Tracheal epithelial cell (primary cell): ENCODE measurements around the gene ZNF385C. TPM values are rescaled to one million over a fixed set of nuclear protein-coding genes. Genes with fewer than 3 reads are reported as not detected.

Source experiments
- total RNA-seq: library from RNA; depleted of rRNA; stranded (reverse); fragments of >200 nt; gene quantifications from 2 replicates; pipeline ENCODE4 v1.2.1, GENCODE V29; 2014

The ZNF385C gene, protein sequence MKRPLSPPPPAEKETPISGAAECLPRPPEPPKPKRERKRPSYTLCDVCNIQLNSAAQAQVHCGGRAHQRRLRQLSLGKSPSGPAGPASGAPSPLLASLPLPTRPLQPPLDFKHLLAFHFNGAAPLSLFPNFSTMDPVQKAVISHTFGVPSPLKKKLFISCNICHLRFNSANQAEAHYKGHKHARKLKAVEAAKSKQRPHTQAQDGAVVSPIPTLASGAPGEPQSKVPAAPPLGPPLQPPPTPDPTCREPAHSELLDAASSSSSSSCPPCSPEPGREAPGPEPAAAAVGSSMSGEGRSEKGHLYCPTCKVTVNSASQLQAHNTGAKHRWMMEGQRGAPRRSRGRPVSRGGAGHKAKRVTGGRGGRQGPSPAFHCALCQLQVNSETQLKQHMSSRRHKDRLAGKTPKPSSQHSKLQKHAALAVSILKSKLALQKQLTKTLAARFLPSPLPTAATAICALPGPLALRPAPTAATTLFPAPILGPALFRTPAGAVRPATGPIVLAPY
- total RNA-seq: under 0.01 TPM in 1 of 2 replicates, not detected in the other

DNA sequence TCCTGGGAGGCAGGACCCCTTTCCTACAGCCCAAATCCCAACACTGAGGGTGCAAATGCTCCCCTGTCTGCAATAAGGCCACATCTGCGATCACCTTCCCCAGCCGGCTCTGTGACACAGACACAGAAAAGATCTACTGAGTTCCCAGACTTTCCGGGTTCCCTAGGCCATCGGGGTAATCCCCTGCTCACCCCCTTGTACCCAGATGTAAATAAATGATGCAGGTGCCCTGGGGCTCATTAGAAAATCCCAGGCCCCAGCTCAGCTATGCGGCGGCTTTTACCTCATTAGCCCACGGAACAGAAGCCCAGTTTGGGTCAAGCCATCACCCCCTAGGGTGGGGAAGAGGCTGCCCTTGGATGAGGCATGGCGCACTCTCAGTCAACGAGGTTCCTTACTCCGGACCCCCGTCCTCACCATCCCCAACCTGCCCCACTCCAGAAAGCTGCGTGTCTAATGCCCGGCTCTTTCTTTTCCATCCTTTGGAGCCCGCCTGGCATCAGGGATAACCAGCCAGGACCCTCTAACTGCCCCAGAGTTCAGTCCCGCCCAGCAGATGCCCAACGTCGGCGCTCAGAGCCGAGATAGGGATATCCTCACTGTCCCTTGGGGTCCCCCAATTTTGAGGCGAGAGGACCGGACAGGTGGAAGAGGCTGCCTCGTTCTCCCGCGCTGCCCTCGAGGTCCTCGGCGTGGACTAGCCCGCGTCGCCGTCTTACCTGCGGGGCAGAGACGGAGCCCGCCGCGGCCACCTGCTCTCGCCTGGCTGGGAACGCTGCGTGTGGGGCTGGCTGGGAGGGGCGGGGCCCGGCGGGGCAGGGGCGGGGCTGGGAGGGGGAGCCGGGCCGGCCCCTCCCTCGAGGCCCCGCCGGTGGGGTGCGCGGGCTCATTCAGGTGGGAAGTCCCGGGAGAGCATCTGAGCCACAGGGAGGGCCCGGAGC is at the start of gene ZNF385C:
Gene ZNF385C, minus strand, starts transcription at position 783 of the 941 bp plus-strand sequence. CDS start 35,417 bp downstream, outside the sequence.

DNA sequence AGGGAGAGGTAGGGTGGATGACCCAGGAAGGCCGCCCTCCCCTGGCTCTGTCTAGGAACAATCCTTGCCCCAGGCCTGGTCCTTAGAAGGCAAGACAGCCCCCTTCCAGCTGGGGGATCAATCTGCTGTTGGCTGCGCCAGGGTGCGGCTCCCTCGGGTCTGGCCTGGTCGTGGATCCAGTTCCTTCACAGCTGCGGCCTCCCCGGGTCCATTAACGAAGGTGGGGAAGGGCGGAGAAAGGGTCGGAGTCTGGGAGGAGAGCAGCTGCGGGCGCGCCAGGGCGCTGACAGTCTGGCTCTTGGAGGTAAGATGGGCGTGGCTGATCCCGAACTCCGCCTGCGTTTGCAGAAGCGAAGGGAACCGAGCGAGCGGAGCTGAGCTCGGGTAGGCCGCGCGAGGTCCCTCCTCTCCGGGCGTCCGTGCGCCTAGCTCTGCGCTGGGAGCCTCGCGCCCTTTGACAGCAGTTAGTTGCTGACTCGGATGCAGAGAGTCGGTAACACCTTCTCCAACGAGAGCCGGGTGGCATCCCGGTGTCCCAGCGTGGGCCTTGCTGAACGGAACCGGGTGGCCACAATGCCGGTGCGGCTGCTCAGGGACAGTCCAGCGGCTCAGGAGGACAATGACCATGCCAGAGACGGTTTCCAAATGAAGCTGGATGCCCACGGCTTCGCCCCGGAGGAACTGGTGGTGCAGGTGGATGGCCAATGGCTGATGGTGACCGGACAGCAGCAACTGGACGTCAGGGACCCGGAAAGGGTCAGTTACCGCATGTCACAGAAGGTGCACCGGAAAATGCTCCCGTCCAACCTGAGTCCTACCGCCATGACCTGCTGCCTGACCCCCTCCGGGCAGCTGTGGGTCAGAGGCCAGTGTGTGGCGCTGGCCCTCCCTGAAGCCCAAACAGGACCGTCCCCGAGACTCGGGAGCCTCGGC is 24.4 kb upstream of the ZNF385C start, which contains the start of gene HSPB9:
Gene HSPB9, plus strand, starts transcription at position 434 of the 933 bp plus-strand sequence. Its CDS starts 47 bp downstream, at position 481.

DNA sequence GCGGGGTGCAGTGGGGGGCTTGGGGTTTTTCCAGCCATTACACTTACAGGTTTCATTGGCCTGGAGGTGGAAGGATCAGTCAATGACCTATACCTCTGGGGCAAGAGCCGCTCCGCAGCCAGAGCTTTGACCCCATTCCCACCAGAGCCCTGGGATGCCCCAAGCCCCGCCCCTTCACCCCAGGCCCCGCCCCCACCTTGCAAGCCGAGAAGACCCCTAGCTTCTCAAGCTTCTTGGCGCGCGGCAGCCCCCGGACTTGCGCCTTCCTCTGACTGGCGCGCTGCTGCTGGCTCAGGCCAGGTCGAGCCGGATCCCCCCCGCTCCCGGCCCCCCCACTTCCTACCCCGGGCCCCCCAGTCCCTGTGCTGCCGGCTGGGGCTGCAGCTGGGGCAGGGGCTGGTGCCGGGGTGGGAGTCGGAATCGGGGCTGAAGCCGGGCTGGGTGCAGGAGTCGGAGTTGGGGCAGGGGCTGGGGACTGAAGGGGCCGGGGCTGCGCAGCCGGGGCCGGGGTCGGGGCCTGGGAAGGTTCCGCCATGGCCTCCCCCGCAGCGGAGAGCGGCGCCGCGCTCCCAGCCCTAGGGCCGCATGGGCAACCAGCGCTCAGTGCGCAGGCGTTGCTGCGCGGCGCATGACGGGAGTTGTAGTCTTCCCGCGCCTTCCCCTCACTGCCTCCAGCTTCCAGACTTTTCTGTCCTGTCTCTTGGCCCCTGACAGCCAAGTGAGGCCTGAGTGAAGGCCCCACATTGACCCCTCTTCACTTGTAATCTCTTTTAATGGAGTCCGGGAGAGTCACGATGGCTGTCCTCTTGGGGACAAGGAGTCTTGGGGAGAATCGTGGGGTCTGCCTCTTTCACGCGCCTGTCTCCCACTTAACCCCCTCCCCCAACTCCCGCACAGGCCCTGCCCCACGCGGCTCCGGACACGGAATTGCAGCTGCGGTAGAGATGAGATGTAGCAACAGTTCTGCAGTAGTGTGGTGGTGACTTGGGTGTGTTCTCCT is 22.8 kb upstream of the ZNF385C start, which contains the start of gene KAT2A:
Gene KAT2A, minus strand, starts transcription at position 598 of the 1,000 bp plus-strand sequence. Its CDS starts 63 bp downstream, at position 535.

DNA sequence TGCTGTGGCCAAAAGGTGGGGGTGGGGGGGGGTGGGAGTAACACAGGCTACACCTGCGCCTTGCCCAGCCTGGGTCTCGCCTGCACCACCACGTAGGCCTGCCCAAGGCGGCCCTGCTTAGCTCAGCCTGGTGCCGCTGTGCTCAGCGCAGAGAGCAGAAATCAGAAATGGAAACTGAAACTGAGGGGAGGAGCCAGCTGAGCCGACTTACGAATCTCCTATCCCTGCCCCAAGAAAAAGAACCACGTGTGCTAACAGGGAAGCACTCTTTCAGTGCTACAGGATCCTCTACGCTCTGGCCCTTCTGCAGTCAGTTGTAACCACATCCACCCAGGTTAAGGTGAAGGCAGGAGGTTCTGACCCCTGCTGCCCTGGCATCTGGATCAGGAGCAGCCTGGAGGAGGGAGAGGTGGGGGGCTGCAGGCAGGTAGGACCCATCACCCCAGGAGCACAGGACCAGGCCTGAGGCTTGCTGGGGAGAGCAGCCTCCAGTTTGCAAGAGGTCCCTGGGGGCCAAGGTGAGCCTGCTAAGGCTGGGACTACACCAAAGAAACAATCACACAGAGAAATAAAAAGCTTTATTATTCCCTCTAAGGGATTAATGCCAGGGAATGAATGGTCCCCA is 14.4 kb upstream of the ZNF385C start, which contains the start of gene DHX58:
Gene DHX58, minus strand, starts transcription at position 163 of the 625 bp plus-strand sequence. CDS start 822 bp downstream, outside the sequence.

DNA sequence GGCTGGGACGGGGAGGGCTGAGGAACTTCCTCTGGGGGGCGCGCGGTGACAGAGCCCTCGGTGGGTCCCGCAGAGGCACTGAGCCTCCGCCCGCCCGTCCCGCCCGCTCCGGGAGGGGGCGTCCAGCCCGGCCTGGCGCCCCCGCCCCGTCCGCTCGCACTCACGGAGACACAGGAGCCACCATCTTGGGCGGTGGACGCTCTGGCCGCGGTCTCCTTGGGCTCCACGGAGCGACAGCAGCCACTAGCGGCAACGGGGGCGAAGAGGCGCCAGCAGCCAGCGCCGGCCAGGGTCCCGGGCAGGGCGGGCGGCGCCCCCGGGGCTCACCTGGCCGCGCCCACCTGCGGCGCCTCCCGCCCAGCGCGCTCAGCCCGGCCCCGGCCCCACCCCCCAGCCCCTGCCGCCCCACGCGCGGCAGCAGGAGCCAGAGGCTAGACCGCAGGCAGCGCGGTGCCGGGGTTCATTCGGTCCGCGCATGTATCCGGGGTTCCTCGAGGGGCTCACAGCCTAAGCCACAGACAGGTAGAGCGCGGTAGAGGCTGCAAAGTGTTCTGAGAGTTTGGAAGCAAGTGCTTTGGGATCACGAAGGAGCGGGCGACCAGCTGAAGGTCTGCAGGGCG is 47.8 kb downstream of the ZNF385C start, which contains the start of gene C17orf113:
Gene C17orf113, minus strand, starts transcription at position 209 of the 620 bp plus-strand sequence. CDS start 7,225 bp downstream, outside the sequence.

DNA sequence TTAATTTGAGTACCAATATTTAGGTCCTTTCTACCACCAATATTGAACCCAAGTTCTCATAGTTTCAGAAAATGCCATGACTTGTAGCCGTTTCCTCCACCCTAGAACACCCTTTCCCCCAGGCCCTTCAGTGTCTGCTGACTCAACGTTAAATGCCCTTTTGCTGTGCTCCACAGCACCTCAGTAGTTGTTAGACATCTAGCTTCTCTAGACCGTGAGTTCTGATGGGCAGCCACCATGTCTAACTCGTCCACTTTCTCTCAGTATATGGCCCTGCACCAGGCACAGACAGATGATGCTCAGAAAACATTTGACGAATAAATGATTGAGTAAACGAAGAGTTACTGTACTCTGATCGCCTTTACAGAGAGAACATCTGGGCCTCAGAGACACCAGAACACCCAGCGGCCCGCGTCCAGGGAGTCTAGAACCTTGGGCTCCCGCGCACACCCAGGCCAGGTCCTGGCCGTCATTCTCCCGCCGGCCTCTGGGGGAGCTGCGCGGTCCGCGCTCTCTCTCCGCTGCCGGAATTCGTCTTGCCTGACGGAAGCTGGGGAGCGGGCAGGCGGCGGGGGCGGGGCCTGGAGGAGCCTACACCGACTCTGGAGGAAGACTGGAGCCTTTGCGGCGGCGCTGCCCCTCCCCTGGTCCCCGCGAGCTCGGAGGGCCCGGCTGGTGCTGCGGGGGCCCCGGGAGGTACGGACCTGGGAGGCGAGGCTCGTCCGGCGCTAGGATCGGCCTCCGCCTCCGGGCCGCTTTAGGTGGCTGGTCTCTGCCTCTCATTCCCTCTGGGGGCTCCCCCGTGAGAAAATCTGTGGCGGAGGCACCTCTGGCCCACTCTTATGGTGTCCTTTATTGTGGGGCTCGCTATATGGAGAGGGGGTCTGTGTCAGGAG is 78.5 kb downstream of the ZNF385C start, which contains the start of gene NKIRAS2:
Gene NKIRAS2, plus strand, starts transcription at position 582 of the 896 bp plus-strand sequence. CDS start 1,488 bp downstream, outside the sequence.

DNA sequence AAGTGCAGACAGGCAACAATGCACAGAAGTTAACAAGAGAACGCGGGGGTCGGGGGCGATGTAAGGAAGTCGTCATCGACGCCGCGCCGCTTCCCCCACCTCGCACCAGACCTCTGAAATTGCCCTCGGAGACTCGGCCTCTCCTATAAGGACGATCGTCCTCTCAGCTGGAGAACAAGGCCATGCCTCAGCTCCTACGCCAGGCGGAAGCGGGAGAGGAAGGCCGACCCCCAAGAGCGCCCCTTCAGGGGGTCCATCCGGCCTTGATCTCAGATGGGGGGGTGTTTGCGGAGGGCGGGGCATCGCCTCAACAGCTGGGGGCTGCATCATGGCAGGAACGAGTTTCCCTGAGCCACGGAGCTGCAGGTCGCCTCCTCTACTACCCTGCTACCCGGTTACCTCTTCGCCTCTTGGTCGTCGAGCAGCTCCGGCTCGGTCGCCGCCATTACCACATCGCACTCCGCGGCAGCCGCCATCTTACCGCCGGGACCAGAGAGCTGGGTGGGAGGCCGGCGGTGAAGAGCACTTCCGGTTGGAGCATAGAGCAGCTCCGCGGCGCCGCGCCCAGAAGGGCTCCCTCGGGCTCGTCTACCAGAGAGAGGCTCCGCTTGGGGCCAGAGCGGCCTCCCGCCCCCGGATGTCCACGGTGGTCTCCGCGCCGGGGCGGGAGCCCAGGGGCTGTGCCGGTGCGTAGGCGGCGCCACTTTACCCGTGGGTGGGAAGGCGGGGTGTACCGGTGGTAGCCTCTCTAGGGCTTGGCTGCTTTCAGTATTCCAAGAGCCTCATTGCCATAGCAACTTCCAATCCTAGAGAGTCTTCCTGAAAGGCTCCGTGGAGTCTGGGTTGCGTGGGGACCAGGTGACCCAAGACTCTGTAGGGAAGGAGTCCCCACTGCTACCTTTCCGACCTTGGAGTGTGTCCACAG is 81.1 kb downstream of the ZNF385C start, which contains the start of gene DNAJC7:
Gene DNAJC7, minus strand, starts transcription at position 499 of the 925 bp plus-strand sequence. Its CDS starts 23 bp downstream, at position 476.

Other genes starting within 250 kb of the ZNF385C start
- 30.6 and 40.3 TPM in 2 replicates for gene KLHL11, start 233.1 kb downstream of the ZNF385C start, total RNA-seq
- 106 and 230 TPM in 2 replicates for gene ACLY, start 179.5 kb downstream of the ZNF385C start, total RNA-seq
- 0.72 TPM in 1 of 2 replicates, not detected in the other for gene ODAD4, start 167.9 kb downstream of the ZNF385C start, total RNA-seq
- 22.0 and 36.4 TPM in 2 replicates for gene CNP, start 131.7 kb downstream of the ZNF385C start, total RNA-seq
- gene DNAJC7, start 81.0 kb downstream of the ZNF385C start, total RNA-seq: 41.1 and 48.0 TPM in 2 replicates
- 17.9 and 23.4 TPM in 2 replicates for gene NKIRAS2, start 78.4 kb downstream of the ZNF385C start, total RNA-seq
- gene C17orf113, start 47.9 kb downstream of the ZNF385C start, total RNA-seq: 0.48 and 0.64 TPM in 2 replicates
- gene DHX58, start 14.2 kb upstream of the ZNF385C start, total RNA-seq: 6.0 and 10.8 TPM in 2 replicates
- gene KAT2A, start 22.9 kb upstream of the ZNF385C start, total RNA-seq: 10.9 and 12.5 TPM in 2 replicates
- gene HSPB9, start 24.3 kb upstream of the ZNF385C start, total RNA-seq: not detected in 2 replicates
- gene RAB5C, start 56.5 kb upstream of the ZNF385C start, total RNA-seq: 48.2 and 67.5 TPM in 2 replicates
- 0.21 TPM in 1 of 2 replicates, not detected in the other for gene KCNH4, start 82.7 kb upstream of the ZNF385C start, total RNA-seq
- gene HCRT, start 87.0 kb upstream of the ZNF385C start, total RNA-seq: not detected in 2 replicates
- 11.3 and 12.8 TPM in 2 replicates for gene GHDC, start 96.0 kb upstream of the ZNF385C start, total RNA-seq
- 15.4 and 17.7 TPM in 2 replicates for gene STAT5B, start 177.9 kb upstream of the ZNF385C start, total RNA-seq
- 1.3 and 17.4 TPM in 2 replicates for gene STAT5A, start 190.0 kb upstream of the ZNF385C start, total RNA-seq